Left ventricle myocardium inferior (tissue), 1 donor: ENCODE data around the gene EPB42. TPM values are rescaled to one million over a fixed set of nuclear protein-coding genes. Genes with fewer than 3 reads are reported as not detected.
"Not testable (repeated sequence)": the region's sequence is repeated elsewhere in the genome, so short reads cannot be mapped to it uniquely, and the experiment has no call there.

Source experiments
- DNase-seq: peaks from one replicate; pipeline ENCODE4 v3.0.0-alpha.2; 2020
- H3K27ac ChIP-seq: fragments of 200-600 bp; replicated peaks from 2 replicates; pipeline ENCODE4 v1.8.0; 2021
- H3K27me3 ChIP-seq: fragments of 200-600 bp; 2 replicates; pipeline ENCODE4 v1.8.0; 2021; ENCODE audit warnings: low read depth
- H3K36me3 ChIP-seq: fragments of 200-600 bp; 2 replicates; pipeline ENCODE4 v1.8.0; 2021
- H3K4me1 ChIP-seq: fragments of 200-600 bp; 2 replicates; pipeline ENCODE4 v1.8.0; 2021
- H3K4me3 ChIP-seq: fragments of 200-600 bp; 2 replicates; pipeline ENCODE4 v1.8.0; 2021; ENCODE audit warnings: mild to moderate bottlenecking, moderate library complexity
- H3K9me3 ChIP-seq: fragments of 200-600 bp; replicated peaks from 2 replicates; pipeline ENCODE4 v1.8.0; 2021
- CTCF ChIP-seq: fragments of 200-600 bp; IDR thresholded peaks from 2 replicates; pipeline ENCODE4 v1.8.0; 2021; ENCODE audit warnings: antibody characterized with exemption, mild to moderate bottlenecking, borderline replicate concordance
- intact Hi-C: fragments of 100-400 bp; cut with micrococcal nuclease; formaldehyde crosslinking; loops from one replicate; pipeline ENCODE4 v1.11.0; 2022
- total RNA-seq: library from RNA; stranded (reverse); fragmentation: NEBNext Ultra II Directional; extraction: Animal tissue kit (Norgen Biotek cat#: 25700); gene quantifications from one replicate; pipeline ENCODE4 v1.2.1, GENCODE V29; 2021
- donor health status: DM: no; HTN: yes; CAD: no; lungs with severe emphysema.

The EPB42 gene
- total RNA-seq, 1 donor from 2014 or later = not detected

- Histone ChIP-seq H3K27ac (no peak overlapping the region), H3K9me3 (no peaks in the 10 kb centered on the region), H3K4me1 (peaks cover 12% of the 10 kb centered on the region), H3K4me3 (no peak overlapping the region), H3K36me3 (peaks cover 66% of the 10 kb centered on the region), H3K27me3 (no peaks in the 10 kb centered on the region)
- TF ChIP-seq CTCF = no peak
- intact Hi-C loops = no loop called here
- DNase-seq = no peak
These were observed 50.9 kb downstream of the EPB42 start for GRCh38 chr15:43169888-43170287.

GRCh38 chr15:43168192-43169107 is 52.4 kb downstream of the EPB42 start:
- no peaks in the 10 kb centered on the region for H3K27me3 ChIP-seq
- peaks cover 12% of the 10 kb centered on the region for H3K4me1 ChIP-seq
- H3K36me3 ChIP-seq = peaks cover 64% of the 10 kb centered on the region
- no peak overlapping the region for H3K4me3 ChIP-seq
- peak overlapping the region; percentile 78 for H3K27ac ChIP-seq
- DNase-seq = no peak
- peak; percentile 11 for TF ChIP-seq CTCF
- no peaks in the 10 kb centered on the region for H3K9me3 ChIP-seq
- intact Hi-C loops = no loop called here

GRCh38 chr15:43167261-43167660 is 53.6 kb downstream of the EPB42 start:
- H3K36me3 ChIP-seq = peaks cover 60% of the 10 kb centered on the region
- intact Hi-C loops, H3K27me3 ChIP-seq, DNase-seq, H3K4me3 ChIP-seq, H3K9me3 ChIP-seq, H3K27ac ChIP-seq: not testable (repeated sequence)
- peaks cover 12% of the 10 kb centered on the region for H3K4me1 ChIP-seq

GRCh38 chr15:43165801-43166325 is 55.0 kb downstream of the EPB42 start:
- no peak for DNase-seq
- Histone ChIP-seq H3K27me3 (no peaks in the 10 kb centered on the region), H3K4me1 (peaks cover 12% of the 10 kb centered on the region), H3K27ac (no peak overlapping the region), H3K36me3 (peaks cover 62% of the 10 kb centered on the region), H3K4me3 (no peak overlapping the region), H3K9me3 (no peaks in the 10 kb centered on the region)
- TF ChIP-seq CTCF = no peak
- intact Hi-C loops = no loop called here

- Histone ChIP-seq H3K36me3 (peaks cover 95% of the 10 kb centered on the region), H3K27ac (no peak overlapping the region), H3K4me3 (no peak overlapping the region), H3K4me1 (no peaks in the 10 kb centered on the region), H3K9me3 (no peaks in the 10 kb centered on the region), H3K27me3 (no peaks in the 10 kb centered on the region)
- no peak for TF ChIP-seq CTCF
- intact Hi-C loops = no loop called here
- DNase-seq = no peak
These were observed 67.5 kb downstream of the EPB42 start for GRCh38 chr15:43153269-43153668.

- no peak for DNase-seq
- no peaks in the 10 kb centered on the region for H3K4me1 ChIP-seq
- peaks cover 95% of the 10 kb centered on the region for H3K36me3 ChIP-seq
- no peaks in the 10 kb centered on the region for H3K9me3 ChIP-seq
- no peak for TF ChIP-seq CTCF
- H3K27me3 ChIP-seq = no peaks in the 10 kb centered on the region
- intact Hi-C loops = no loop called here
- H3K4me3 ChIP-seq = no peak overlapping the region
- no peak overlapping the region for H3K27ac ChIP-seq
These were observed 69.1 kb downstream of the EPB42 start for GRCh38 chr15:43151688-43152087.
